HEK293 (cell line): Measurements from ENCODE around the gene TTLL11.

Source experiments
- CTCF ChIA-PET: fragments of 350-600 bp; formaldehyde crosslinking; extraction: SDS; loops from one replicate; lab custom pipeline; 2021; ENCODE audit warnings: antibody characterized with exemption; lab: Yijun Ruan, JAX
- POLR2A ChIA-PET: fragments of 300-600 bp; formaldehyde crosslinking; extraction: SDS; loops from one replicate; lab custom pipeline; 2020; ENCODE audit warnings: antibody characterized with exemption, inconsistent platforms; lab: Yijun Ruan, JAX
- H3K27ac ChIP-seq: fragments of 200-500 bp; sonication (Bioruptor generic); 2 replicates; pipeline ENCODE4 v1.5.1; 2014; ENCODE audit warnings: low read depth, low read length, control low read depth, inconsistent platforms; ENCODE audit errors: extremely low read depth
- H3K36me3 ChIP-seq, 2 experiments: fragments of 200-500 bp in 1 of 2; sonication (Bioruptor generic) in 1 of 2; 1 replicate in 1 of 2; 2 replicates in 1 of 2; pipeline ENCODE4 v1.5.1; 2014 to 2017; ENCODE audit warnings: inconsistent platforms in 2 of 2, low read length in 2 of 2; ENCODE audit not compliant: control insufficient read depth in 2 of 2, insufficient read depth in 1 of 2
- H3K4me1 ChIP-seq: fragments of 200-500 bp; sonication (Bioruptor generic); 2 replicates; pipeline ENCODE4 v1.5.1; 2014; ENCODE audit warnings: mild to moderate bottlenecking, low read length, inconsistent platforms; ENCODE audit not compliant: control insufficient read depth, insufficient read depth
- H3K4me3 ChIP-seq: 2 replicates; pipeline ENCODE4 v1.5.1; 2011; ENCODE audit warnings: low read depth, mild to moderate bottlenecking, control low read depth, low read length, moderate library complexity
- H3K9me3 ChIP-seq: fragments of 200-500 bp; sonication (Bioruptor generic); 2 replicates; pipeline ENCODE4 v1.5.1; 2014; ENCODE audit warnings: low read depth, low read length, inconsistent platforms; ENCODE audit not compliant: control insufficient read depth, insufficient read depth
- TSHZ1 ChIP-seq: fragments of 450-650 bp; formaldehyde crosslinking; IDR thresholded peaks from 2 replicates; pipeline ENCODE4 v1.5.1; 2016; ENCODE audit warnings: missing biosample characterization, missing genetic modification characterization, borderline replicate concordance
- ZBTB1 ChIP-seq: fragments of 450-650 bp; formaldehyde crosslinking; IDR thresholded peaks from 2 replicates; pipeline ENCODE4 v1.5.1; 2016; ENCODE audit warnings: missing biosample characterization, missing genetic modification characterization
- ZNF146 ChIP-seq: fragments of 450-650 bp; formaldehyde crosslinking; IDR thresholded peaks from 2 replicates; pipeline ENCODE4 v1.5.1; 2016; ENCODE audit warnings: missing biosample characterization, missing genetic modification characterization
- ZNF175 ChIP-seq: fragments of 450-650 bp; formaldehyde crosslinking; IDR thresholded peaks from 2 replicates; pipeline ENCODE4 v1.5.1; 2016; ENCODE audit warnings: missing biosample characterization, missing genetic modification characterization
- ZNF19 ChIP-seq: fragments of 450-650 bp; formaldehyde crosslinking; IDR thresholded peaks from 2 replicates; pipeline ENCODE4; 2016; ENCODE audit warnings: missing biosample characterization, missing genetic modification characterization, low read depth
- ZNF2 ChIP-seq: fragments of 450-650 bp; formaldehyde crosslinking; IDR thresholded peaks from 2 replicates; pipeline ENCODE4 v1.5.1; 2016; ENCODE audit warnings: missing biosample characterization, missing genetic modification characterization
- ZNF394 ChIP-seq: fragments of 450-650 bp; formaldehyde crosslinking; IDR thresholded peaks from 2 replicates; pipeline ENCODE4 v1.5.1; 2016; ENCODE audit warnings: missing biosample characterization, missing genetic modification characterization, mild to moderate bottlenecking, moderate library complexity, borderline replicate concordance
- ZNF473 ChIP-seq: fragments of 450-650 bp; formaldehyde crosslinking; IDR thresholded peaks from 2 replicates; pipeline ENCODE4 v1.5.1; 2017; ENCODE audit warnings: missing biosample characterization, missing genetic modification characterization
- ZNF518A ChIP-seq: fragments of 450-650 bp; formaldehyde crosslinking; conservative IDR thresholded peaks from 2 replicates; pipeline ENCODE4 v1.5.1; 2016; ENCODE audit warnings: low read depth, missing biosample characterization, missing genetic modification characterization
- ZNF558 ChIP-seq: fragments of 450-650 bp; formaldehyde crosslinking; IDR thresholded peaks from 2 replicates; pipeline ENCODE4 v1.5.1; 2016; ENCODE audit warnings: missing biosample characterization, missing genetic modification characterization
- ZNF580 ChIP-seq: fragments of 450-650 bp; formaldehyde crosslinking; IDR thresholded peaks from 2 replicates; pipeline ENCODE4 v1.5.1; 2016; ENCODE audit warnings: missing biosample characterization, missing genetic modification characterization
- ZNF785 ChIP-seq: fragments of 450-650 bp; formaldehyde crosslinking; IDR thresholded peaks from 2 replicates; pipeline ENCODE4 v1.5.1; 2016; ENCODE audit warnings: missing biosample characterization, missing genetic modification characterization
- ZNF843 ChIP-seq: fragments of 450-650 bp; formaldehyde crosslinking; IDR thresholded peaks from 2 replicates; pipeline ENCODE4 v1.5.1; 2016; ENCODE audit warnings: missing biosample characterization, missing genetic modification characterization
- ZXDB ChIP-seq: fragments of 450-650 bp; formaldehyde crosslinking; IDR thresholded peaks from 2 replicates; pipeline ENCODE4 v1.5.1; 2016; ENCODE audit warnings: missing biosample characterization, missing genetic modification characterization

The TTLL11 gene

GRCh38 chr9:121851641-121852091 lies 241.4 kb downstream of the TTLL11 start:
- CTCF ChIA-PET: interaction anchor here (0.8 kb wide), 1 partner anchor 165 kb away, joined by 3 read pairs; no protein-coding TSS in a partner anchor
- no peak for TF ChIP-seq ZNF394 (tag by site-specific recombination)
- TF ChIP-seq ZXDB (tag by site-specific recombination): no peak
- no peak for TF ChIP-seq ZNF2
- no peak for TF ChIP-seq ZNF518A
- TF ChIP-seq ZBTB1 (tag by site-specific recombination): no peak
- TF ChIP-seq TSHZ1 (tag by site-specific recombination): no peak
- no peak for TF ChIP-seq ZNF473 (tag by site-specific recombination)
- no peak for TF ChIP-seq ZNF146 (tag by site-specific recombination)
- no peak for TF ChIP-seq ZNF580 (tag by site-specific recombination)
- TF ChIP-seq ZNF19: no peak
- TF ChIP-seq ZNF175 (tag by site-specific recombination): no peak
- no peak for TF ChIP-seq ZNF558 (tag by site-specific recombination)
- TF ChIP-seq ZNF843 (tag by site-specific recombination): no peak
- Histone ChIP-seq H3K4me1 (no peaks in the 10 kb centered on the region), H3K27ac (no peak overlapping the region), H3K36me3 (no peaks in the 10 kb centered on the region), H3K4me3 (no peak overlapping the region), H3K9me3 (no peaks in the 10 kb centered on the region)
- POLR2A ChIA-PET: no interaction called here

GRCh38 chr9:121850366-121850765 lies 242.7 kb downstream of the TTLL11 start:
- Histone ChIP-seq H3K27ac (no peak overlapping the region), H3K4me3 (no peak overlapping the region), H3K36me3 (no peaks in the 10 kb centered on the region), H3K9me3 (no peaks in the 10 kb centered on the region), H3K4me1 (no peaks in the 10 kb centered on the region)
- ChIA-PET CTCF (interaction anchor here (0.6 kb wide), 1 partner anchor 189 kb away, joined by 3 read pairs; no protein-coding TSS in a partner anchor), POLR2A (no interaction called here)
- TF ChIP-seq ZNF785 (tag by site-specific recombination) (no peak), ZNF518A (no peak)
